Tibial nerve (tissue), 4 donors: Measurements from ENCODE around the gene UAP1.

ENCODE experiments used
- EP300 ChIP-seq, 2 donors: sonication (generic); formaldehyde crosslinking; IDR thresholded peaks; one replicate each; pipeline ENCODE4 v1.6.1; 2017; ENCODE audit warnings: antibody characterized with exemption in 2 of 2, mild to moderate bottlenecking in 1 of 2
- POLR2A ChIP-seq, 2 donors: fragments of 450-650 bp; IDR thresholded peaks; one replicate each; pipeline ENCODE4 v1.6.1; 2017; ENCODE audit warnings: antibody characterized with exemption in 2 of 2, mild to moderate bottlenecking in 2 of 2, moderate library complexity in 2 of 2
- TF ChIP-seq, protein P1 (sequence below), 5 experiments: fragments of 200-600 bp in 3 of 5; fragments of 450-650 bp in 2 of 5; sonication (generic) in 3 of 5; IDR thresholded peaks; one replicate each; pipeline ENCODE4 v1.5.1; 2016 to 2019; ENCODE audit warnings: antibody characterized with exemption in 5 of 5, mild to moderate bottlenecking in 3 of 5, moderate library complexity in 2 of 5

DNA sequence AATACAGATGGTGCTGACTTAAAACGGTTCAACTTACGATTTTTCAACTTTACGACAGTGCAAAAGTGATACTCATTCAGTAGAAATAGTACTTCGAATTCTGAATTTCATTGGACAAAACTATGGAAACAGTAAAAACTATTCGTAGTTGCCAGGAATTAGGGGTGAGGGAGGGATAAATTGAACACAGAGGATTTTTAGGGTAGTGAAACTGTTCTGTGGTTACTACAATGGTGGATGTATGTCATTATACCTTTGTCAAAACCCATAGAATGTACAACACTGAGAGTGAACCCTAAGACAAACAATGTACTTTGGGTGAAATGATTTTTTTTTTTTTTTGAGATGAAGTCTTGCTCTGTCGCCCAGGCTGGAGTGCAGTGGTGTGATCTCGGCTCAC is 78.2 kb downstream of the UAP1 start:
- TF ChIP-seq, protein P1, sequence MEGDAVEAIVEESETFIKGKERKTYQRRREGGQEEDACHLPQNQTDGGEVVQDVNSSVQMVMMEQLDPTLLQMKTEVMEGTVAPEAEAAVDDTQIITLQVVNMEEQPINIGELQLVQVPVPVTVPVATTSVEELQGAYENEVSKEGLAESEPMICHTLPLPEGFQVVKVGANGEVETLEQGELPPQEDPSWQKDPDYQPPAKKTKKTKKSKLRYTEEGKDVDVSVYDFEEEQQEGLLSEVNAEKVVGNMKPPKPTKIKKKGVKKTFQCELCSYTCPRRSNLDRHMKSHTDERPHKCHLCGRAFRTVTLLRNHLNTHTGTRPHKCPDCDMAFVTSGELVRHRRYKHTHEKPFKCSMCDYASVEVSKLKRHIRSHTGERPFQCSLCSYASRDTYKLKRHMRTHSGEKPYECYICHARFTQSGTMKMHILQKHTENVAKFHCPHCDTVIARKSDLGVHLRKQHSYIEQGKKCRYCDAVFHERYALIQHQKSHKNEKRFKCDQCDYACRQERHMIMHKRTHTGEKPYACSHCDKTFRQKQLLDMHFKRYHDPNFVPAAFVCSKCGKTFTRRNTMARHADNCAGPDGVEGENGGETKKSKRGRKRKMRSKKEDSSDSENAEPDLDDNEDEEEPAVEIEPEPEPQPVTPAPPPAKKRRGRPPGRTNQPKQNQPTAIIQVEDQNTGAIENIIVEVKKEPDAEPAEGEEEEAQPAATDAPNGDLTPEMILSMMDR (IDR thresholded peaks at IDR 0.05), result no peak
- TF ChIP-seq EP300 (IDR thresholded peaks at IDR 0.05) (no peak), POLR2A (IDR thresholded peaks at IDR 0.05) (no peak)
